DOHH2 (cell line): ENCODE results near the gene BOK.

Experiments
- CTCF ChIP-seq: fragments of 200-600 bp; sonication (generic); IDR thresholded peaks from one replicate; pipeline ENCODE4 v1.5.1; 2014; ENCODE audit warnings: antibody characterized with exemption, mild to moderate bottlenecking, low read depth, low read length; ENCODE audit not compliant: poor library complexity, severe bottlenecking
- EZH2phosphoT487 ChIP-seq: fragments of 200-600 bp; sonication (generic); IDR thresholded peaks from 2 replicates; pipeline ENCODE4 v1.6.1; 2017; ENCODE audit warnings: borderline replicate concordance, mild to moderate bottlenecking, antibody characterized with exemption, low read length, moderate library complexity, mixed read lengths

DNA sequence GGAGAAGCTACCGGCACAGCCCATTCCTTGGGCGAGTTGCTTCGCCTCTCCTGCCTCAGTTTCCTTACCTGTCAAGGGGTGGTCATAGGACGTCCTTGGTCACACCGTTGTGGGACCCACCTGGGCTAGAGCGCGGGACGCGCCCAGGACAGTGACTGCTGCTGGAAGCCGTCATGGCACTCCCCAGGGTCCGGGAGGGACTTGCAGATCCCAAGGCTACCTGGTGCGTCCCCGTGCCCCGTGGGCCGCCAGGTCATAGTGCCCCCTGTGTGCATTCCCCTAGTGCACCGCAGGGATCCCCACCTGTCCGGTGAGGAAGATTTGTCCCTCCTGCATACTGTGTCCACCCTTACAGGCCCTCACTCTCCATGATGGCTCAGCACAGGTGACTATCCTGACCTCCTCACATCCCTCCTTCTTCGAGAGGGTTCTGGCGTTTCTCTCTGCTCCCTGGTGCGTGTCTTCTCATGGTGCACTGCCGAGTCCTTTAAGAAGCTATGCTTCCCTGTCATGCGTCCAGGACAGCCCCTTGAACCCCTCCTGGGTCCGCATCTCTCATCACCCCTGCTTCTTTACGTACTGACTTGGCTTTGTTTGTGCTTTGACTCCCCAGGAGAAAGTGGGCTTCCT, 49.3 kb upstream of the BOK start:
- TF ChIP-seq EZH2phosphoT487 (no peak), CTCF (no peak)
